Bronchial epithelial cell (primary cell): ENCODE data around the gene CHCHD10. TPM values are rescaled to one million over a fixed set of nuclear protein-coding genes. Genes with fewer than 3 reads are reported as not detected.
A peak's percentile ranks its signal among the peaks of the same experiment; 100 is the strongest.

Experiments
- DNase-seq: peaks from one replicate; pipeline ENCODE4 v3.0.0-alpha.2; 2010; ENCODE audit warnings: low read depth
- FAIRE-seq: peaks from 2 replicates; lab custom pipeline; 2011; peaks lifted over from hg19 to GRCh38; lab: Jason Lieb, UNC
- H3K27me3 ChIP-seq: 2 replicates; pipeline ENCODE4 v1.5.1; 2011; ENCODE audit warnings: low read length; ENCODE audit not compliant: control insufficient read depth, insufficient read depth
- H3K36me3 ChIP-seq: 2 replicates; pipeline ENCODE4 v1.5.1; 2011; ENCODE audit warnings: low read length; ENCODE audit not compliant: control insufficient read depth, insufficient read depth
- H3K4me3 ChIP-seq: 2 replicates; pipeline ENCODE4 v1.5.1; 2011; ENCODE audit warnings: mild to moderate bottlenecking, low read depth, low read length, control low read depth
- total RNA-seq: library from RNA; depleted of rRNA; stranded (reverse); fragments of >200 nt; gene quantifications from 2 replicates; pipeline ENCODE4 v1.2.1, GENCODE V29; 2014
- TF ChIP-seq, protein P1 (sequence below): IDR thresholded peaks from 2 replicates; pipeline ENCODE4 v1.5.1; 2011; ENCODE audit warnings: mild to moderate bottlenecking, moderate library complexity, low read length, control low read depth, inconsistent platforms; ENCODE audit not compliant: insufficient read depth, severe bottlenecking

The CHCHD10 gene
- total RNA-seq, 1 donor from 2014 or later = 4.5 TPM

DNA sequence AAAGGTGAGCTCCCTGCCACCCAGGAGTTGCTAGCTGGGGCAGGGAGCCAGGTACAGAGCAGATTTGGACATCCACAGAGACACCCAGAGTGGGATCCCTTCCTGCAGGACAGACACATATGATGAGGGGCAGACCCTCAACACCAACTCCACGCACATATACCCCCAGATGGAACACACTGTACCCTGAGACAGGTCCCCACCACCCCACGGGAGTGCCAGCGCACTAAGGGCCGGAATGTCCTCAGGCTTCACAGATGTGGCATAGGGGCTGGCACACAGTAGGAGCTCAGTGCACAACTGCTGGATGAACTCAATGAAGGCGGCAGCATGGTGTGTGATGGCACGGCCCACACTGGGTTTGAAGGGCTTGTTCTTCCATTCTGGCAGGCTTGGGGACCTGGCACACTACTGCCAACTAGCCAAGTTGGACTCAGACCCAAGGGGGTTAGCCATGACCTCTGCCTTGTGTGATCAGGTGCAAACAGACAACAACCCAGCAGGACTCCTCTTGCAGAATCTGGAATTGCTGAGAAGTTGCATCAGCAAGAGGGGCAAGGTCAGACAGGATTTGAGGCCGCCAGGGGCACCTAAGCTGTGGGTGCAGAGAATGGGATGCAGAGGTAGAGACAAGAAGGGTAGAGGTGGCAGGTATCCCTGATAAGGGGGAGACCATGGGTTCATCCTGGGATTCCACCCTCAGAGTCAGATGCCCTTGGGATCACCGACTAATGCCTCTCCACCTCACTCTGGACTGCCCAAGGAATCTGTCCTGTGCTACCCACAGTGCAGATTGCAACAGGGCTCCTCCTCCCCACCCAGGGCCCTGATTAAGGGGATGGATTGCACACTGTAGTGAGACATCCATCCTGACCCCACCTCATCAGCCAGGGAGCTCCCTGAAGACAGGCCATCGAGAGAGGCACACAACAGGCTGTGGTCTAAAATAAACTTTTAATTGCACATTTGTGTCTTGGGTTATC lies 2.6 kb downstream of the CHCHD10 start:
- Histone ChIP-seq H3K27me3 (no peaks in the 10 kb centered on the region), H3K4me3 (no peak overlapping the region), H3K36me3 (no peaks in the 10 kb centered on the region)
- TF ChIP-seq, protein P1, sequence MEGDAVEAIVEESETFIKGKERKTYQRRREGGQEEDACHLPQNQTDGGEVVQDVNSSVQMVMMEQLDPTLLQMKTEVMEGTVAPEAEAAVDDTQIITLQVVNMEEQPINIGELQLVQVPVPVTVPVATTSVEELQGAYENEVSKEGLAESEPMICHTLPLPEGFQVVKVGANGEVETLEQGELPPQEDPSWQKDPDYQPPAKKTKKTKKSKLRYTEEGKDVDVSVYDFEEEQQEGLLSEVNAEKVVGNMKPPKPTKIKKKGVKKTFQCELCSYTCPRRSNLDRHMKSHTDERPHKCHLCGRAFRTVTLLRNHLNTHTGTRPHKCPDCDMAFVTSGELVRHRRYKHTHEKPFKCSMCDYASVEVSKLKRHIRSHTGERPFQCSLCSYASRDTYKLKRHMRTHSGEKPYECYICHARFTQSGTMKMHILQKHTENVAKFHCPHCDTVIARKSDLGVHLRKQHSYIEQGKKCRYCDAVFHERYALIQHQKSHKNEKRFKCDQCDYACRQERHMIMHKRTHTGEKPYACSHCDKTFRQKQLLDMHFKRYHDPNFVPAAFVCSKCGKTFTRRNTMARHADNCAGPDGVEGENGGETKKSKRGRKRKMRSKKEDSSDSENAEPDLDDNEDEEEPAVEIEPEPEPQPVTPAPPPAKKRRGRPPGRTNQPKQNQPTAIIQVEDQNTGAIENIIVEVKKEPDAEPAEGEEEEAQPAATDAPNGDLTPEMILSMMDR = no peak
- DNase-seq (no peak), FAIRE-seq (peak; percentile 52)

DNA sequence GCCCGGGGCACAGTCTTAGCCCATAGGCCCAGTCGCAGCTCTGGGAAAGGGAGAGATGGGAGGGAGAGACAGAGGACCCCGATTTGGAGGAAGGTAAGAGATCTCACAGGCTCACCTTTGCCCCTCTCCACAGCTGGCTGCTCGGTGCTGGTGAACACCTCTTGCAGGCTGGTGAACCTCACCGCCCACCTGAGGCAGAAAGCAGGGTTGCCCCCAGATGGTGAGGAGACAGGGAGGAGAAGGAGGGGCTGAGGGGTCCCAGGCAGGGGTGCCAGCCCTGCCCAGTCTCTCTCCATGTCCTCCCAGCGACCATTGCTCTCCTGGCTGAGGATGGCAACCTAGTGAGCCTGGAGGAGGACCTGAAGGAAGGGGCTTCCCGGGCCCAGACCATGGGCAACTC lies 3.8 kb downstream of the CHCHD10 start:
- H3K36me3 ChIP-seq = no peaks in the 10 kb centered on the region
- DNase-seq = no peak
- no peak overlapping the region for H3K4me3 ChIP-seq
- TF ChIP-seq, protein P1 = no peak
- no peaks in the 10 kb centered on the region for H3K27me3 ChIP-seq
- FAIRE-seq = no peak

DNA sequence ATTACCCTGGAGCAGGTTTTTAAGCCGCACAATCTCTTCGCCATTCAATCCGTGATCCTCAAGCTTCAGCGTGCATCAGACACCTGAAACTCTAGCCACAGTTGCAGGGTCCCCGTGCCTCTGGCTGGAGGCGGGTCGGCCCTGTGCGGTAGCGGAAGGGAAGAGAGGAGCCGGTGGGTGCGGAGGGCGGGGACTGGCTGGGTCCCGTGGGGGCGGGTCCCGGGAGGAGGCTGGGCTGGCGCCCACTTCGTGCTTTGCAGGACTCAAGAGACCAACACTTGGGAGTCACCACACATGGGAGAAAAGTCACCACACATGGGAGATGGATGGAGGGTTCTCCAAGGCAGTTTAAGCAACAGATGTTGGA lies 4.2 kb downstream of the CHCHD10 start:
- FAIRE-seq (no peak), DNase-seq (no peak)
- Histone ChIP-seq H3K4me3 (no peak overlapping the region), H3K36me3 (no peaks in the 10 kb centered on the region), H3K27me3 (no peaks in the 10 kb centered on the region)
- TF ChIP-seq, protein P1 = no peak

DNA sequence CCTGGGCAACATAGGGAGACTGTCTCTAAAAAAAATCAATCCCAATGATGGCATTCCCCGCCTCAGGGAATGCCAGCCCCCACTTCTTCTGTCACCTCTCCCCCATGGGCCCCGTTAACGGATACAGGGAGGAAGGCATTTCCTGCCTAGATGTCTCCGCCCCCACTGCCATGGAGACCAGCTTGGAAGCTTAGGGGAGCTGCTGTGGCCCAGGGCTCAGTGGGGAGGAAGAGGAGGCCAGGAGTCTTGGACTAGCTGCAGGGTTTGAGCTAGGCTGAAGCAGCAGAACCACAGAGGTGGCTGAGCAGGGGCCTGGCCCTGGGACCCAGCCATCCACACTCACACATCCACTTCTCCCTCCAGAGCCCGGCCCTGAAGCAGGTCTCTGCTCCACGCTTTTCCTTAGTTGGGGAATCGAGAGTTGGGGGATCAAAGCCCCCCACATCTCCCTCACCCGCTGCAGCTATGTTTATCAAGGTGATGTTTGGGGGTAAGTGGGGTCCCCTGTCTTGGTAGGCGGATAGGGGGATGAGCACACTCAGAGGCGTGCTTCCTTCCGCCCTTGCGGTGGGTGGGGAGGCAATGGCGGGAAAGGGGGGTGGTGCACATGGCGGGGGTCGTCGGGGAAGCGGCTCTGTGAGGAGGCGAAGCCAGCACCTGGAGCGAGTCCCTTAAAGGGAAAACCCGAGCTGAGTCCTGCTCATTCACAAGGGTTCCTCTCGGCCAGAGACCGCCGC lies 4.8 kb downstream of the CHCHD10 start, which contains the start of gene C22orf15:
Gene C22orf15 (plus strand): TSS at position 149 of the 737 bp plus-strand sequence. CDS start 317 bp downstream, at position 466.
- no peak for DNase-seq
- TF ChIP-seq, protein P1 = no peak
- Histone ChIP-seq H3K4me3 (no peak within 1 kb of the TSS), H3K36me3 (no peaks in the 10 kb centered on the region), H3K27me3 (no peaks in the 10 kb centered on the region)
- FAIRE-seq = no peak

DNA sequence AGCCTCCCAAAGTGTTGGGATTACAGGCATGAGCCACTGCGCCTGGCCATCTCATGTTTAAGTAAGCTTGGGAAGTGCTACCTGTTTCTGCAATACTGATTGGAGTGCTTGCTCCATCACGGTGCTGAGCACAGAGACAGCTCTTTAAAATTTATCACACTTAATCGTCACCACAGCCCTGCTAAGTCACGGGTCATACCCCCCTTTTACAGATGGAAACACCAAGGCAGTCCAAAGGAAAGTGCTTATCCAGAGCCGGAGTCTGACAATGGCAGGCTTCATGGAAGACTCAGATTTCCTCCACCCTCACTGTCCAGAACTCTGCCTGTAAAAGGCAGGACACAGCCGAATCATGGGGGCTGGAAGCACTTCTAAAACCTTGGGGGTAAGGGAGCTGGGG lies 7.7 kb downstream of the CHCHD10 start:
- Histone ChIP-seq H3K36me3 (no peaks in the 10 kb centered on the region), H3K27me3 (no peaks in the 10 kb centered on the region), H3K4me3 (no peak overlapping the region)
- no peak for DNase-seq
- FAIRE-seq = no peak
- TF ChIP-seq, protein P1 = no peak
